CD4-positive, CD25-positive, alpha-beta regulatory T cell (primary cell): Measurements from ENCODE around the gene IL1RAP. TPM values are rescaled to one million over a fixed set of nuclear protein-coding genes. Genes with fewer than 3 reads are reported as not detected.

Source experiments
- ATAC-seq, 2 donors: fragments of 150-1000 bp; cut with Tn5 transposase; one replicate each; pipeline ENCODE4 v1.10.0; 2021; ENCODE audit warnings: low read depth in 2 of 2, moderate number of reproducible peaks in 2 of 2, moderate library complexity in 1 of 2
- DNase-seq, 3 donors: peaks; one replicate each; pipeline versions ENCODE4 v3.0.0 to v3.0.0-alpha.2; 2012 to 2022; ENCODE audit warnings: mixed read lengths in 1 of 3
- H3K27ac ChIP-seq: one replicate; pipeline ENCODE4 v1.7.0; 2013; ENCODE audit warnings: mild to moderate bottlenecking, low read length; ENCODE audit not compliant: insufficient read depth, poor library complexity, severe bottlenecking
- H3K27me3 ChIP-seq: one replicate; pipeline ENCODE4 v1.7.0; 2013; ENCODE audit warnings: low read length; ENCODE audit not compliant: control insufficient read depth, insufficient read depth
- H3K36me3 ChIP-seq: one replicate; pipeline ENCODE4 v1.7.0; 2013; ENCODE audit warnings: mild to moderate bottlenecking, low read length, moderate library complexity; ENCODE audit not compliant: control insufficient read depth, insufficient read depth
- H3K4me1 ChIP-seq: 2 replicates; pipeline ENCODE4 v1.7.0; 2013; ENCODE audit warnings: mild to moderate bottlenecking, low read length; ENCODE audit not compliant: insufficient read depth, control insufficient read depth, poor library complexity, severe bottlenecking
- H3K4me3 ChIP-seq: one replicate; pipeline ENCODE4 v1.7.0; 2013; ENCODE audit warnings: low read depth, mild to moderate bottlenecking, low read length, moderate library complexity
- H3K9me3 ChIP-seq, 2 experiments: 1 replicate in 1 of 2; 2 replicates in 1 of 2; pipeline ENCODE4 v1.7.0; 2013; ENCODE audit warnings: low read length in 2 of 2, mild to moderate bottlenecking in 1 of 2, moderate library complexity in 1 of 2; ENCODE audit not compliant: control insufficient read depth in 2 of 2
- H3K27ac Mint-ChIP-seq, 3 donors: one replicate each; pipeline ENCODE4 v1.8.0; 2020 to 2022; ENCODE audit warnings: mild to moderate bottlenecking in 3 of 3, mixed read lengths in 3 of 3, moderate library complexity in 2 of 3
- H3K27me3 Mint-ChIP-seq: one replicate; pipeline ENCODE4 v1.8.0; 2022; ENCODE audit warnings: mild to moderate bottlenecking, mixed read lengths
- H3K36me3 Mint-ChIP-seq: one replicate; pipeline ENCODE4 v1.8.0; 2020; ENCODE audit warnings: mixed read lengths
- H3K4me1 Mint-ChIP-seq, 4 donors: one replicate each; pipeline ENCODE4 v1.8.0; 2020 to 2022; ENCODE audit warnings: mixed read lengths in 4 of 4, mild to moderate bottlenecking in 1 of 4
- H3K4me3 Mint-ChIP-seq, 4 donors: one replicate each; pipeline ENCODE4 v1.8.0; 2020 to 2022; ENCODE audit warnings: mild to moderate bottlenecking in 4 of 4, mixed read lengths in 4 of 4, moderate library complexity in 3 of 4
- H3K9me3 Mint-ChIP-seq, 7 donors: one replicate each; pipeline ENCODE4 v1.8.0; 2020 to 2022; ENCODE audit warnings: mixed read lengths in 7 of 7, mild to moderate bottlenecking in 3 of 7, moderate library complexity in 2 of 7
- polyA plus RNA-seq, 4 donors: library from polyadenylated mRNA; unstranded; fragments of 300-500 nt; fragmentation: Illumina TruSeq; gene quantifications; one replicate each; pipeline ENCODE4 v1.2.3, GENCODE V29; 2021
- total RNA-seq: library from RNA; stranded (reverse); gene quantifications from one replicate; pipeline ENCODE4 v1.2.3, GENCODE V29; 2022

IL1RAP gene
- total and polyA plus RNA-seq, 5 donors from 2014 or later = 6.6 to 20.2 (median 7.4) TPM

DNA sequence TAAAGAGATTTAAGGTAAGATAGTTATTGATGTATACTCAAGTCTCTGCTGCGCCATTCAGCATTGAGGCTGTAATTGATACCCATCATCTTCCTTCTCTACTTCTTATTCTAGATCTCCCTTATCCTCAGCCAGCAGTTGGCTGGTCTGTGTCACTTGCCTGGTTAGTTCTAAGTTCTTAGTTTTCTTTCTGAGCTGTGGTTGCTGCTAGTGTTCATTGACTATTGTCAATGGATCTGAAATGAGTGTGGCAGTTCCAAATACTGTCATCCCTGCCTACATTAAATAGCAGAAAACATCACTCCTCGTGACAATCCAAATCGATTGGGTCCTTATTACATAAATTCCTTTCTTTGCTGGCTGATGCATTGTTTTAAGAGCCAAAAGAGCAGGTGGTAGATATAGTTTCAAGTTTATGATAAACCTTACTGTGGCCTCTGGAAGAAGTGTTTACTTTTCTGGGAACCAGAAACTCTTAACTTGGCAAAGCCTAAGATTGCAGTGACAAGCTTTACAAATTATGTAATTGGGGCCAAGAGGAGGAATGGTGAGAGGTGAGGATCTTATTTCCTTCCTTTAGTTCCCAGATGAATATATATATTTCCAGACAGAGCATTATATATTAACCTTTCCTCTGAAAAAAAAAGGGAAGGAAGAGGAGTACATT is 180.6 kb downstream of the IL1RAP start:
- Histone ChIP-seq H3K9me3 (no peaks in the 10 kb centered on the region), H3K27ac (no peak overlapping the region), H3K36me3 (no peaks in the 10 kb centered on the region), H3K4me1 (no peaks in the 10 kb centered on the region), H3K4me3 (no peak overlapping the region), H3K27me3 (peaks cover 2% of the 10 kb centered on the region)
- H3K27ac Mint-ChIP-seq = no peak overlapping the region
- no peaks in the 10 kb centered on the region for H3K4me1 Mint-ChIP-seq
- DNase-seq (no peak), ATAC-seq (no peak)
- H3K27me3 Mint-ChIP-seq = peaks cover 30% of the 10 kb centered on the region
- H3K36me3 Mint-ChIP-seq = no peaks in the 10 kb centered on the region
- H3K9me3 Mint-ChIP-seq = peaks cover 0 to 1% (median 0%) of the 10 kb centered on the region in 7 donors
- no peak overlapping the region for H3K4me3 Mint-ChIP-seq

DNA sequence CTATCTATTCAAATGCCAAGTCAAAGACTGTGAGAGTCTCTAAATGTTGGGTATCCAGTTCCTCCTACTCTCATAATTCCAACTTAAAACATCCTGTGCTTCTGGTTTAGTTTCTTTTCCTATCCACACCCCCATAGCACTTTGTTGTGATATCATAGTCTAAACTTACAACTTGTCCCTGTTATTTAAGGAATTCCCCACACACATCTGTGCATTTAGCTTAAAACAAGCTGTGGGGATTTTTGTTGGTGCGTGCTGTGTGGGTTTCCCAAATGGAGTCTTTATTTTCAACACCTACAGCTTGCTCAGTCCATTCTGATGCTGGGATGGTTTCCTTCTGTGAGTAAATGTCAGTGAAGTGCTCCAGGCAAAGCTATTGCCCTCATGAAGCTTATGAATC is 181.3 kb downstream of the IL1RAP start:
- Histone ChIP-seq H3K27ac (no peak overlapping the region), H3K36me3 (no peaks in the 10 kb centered on the region), H3K27me3 (peaks cover 5% of the 10 kb centered on the region), H3K4me3 (no peak overlapping the region), H3K9me3 (no peaks in the 10 kb centered on the region), H3K4me1 (no peaks in the 10 kb centered on the region)
- no peak overlapping the region for H3K27ac Mint-ChIP-seq
- H3K36me3 Mint-ChIP-seq = no peaks in the 10 kb centered on the region
- ATAC-seq (no peak), DNase-seq (no peak)
- H3K4me1 Mint-ChIP-seq = no peaks in the 10 kb centered on the region
- H3K9me3 Mint-ChIP-seq = peaks cover 0 to 1% (median 0%) of the 10 kb centered on the region in 7 donors
- H3K4me3 Mint-ChIP-seq = no peak overlapping the region
- peaks cover 34% of the 10 kb centered on the region for H3K27me3 Mint-ChIP-seq

DNA sequence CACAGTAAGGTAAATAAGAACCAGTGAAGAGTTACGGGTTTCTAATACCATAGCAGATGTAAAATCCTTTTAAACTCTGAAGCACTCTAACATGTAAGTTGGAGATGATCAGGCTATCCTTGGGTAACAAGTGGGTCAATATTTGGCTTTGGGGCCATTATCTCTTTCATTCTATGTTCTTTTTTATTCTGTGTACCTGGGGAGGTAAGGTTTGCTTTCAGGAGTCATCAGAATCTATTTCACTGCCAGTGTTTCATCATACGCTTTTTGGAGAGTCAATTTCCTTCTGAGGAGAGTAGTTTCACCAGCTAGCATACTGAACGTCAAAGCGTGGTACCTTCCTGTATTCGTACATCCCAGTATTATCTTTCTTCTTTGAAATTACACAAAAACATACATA is 182.1 kb downstream of the IL1RAP start:
- H3K27me3 ChIP-seq = peaks cover 5% of the 10 kb centered on the region
- H3K27ac Mint-ChIP-seq = no peak overlapping the region

DNA sequence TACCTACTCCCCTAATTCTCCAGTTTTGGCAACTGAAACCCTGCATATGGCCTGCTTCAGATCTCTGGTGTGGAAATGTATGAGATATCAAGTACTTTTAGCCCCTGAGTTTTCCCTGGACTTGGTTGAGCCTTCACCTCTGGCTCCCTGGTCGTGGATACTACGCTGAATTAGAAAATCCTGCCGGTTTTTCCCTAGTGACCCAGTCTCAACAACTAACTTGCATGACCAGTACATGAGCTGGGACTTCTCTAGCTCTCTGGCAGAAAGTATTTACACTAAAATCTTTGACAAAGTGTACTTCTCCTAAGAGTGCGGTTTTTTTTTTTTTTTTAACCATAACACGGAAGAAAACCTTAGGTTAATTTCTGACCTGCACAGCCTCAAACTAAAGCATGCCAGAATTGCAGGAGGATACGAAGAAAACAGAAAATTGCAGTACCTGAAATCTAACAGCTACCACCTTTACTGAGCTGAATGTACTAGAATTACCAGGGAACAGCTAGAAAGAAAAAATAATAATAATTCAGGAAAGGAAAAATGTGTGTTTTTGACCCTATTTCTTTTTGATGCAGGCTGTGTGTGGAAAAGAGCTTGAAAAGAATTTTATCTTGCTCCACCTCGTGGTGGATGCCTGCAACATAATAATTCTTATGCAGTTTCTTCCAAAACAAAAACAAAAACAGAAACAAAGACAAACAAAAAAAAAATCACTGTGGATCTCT is 183.1 kb downstream of the IL1RAP start:
- H3K36me3 Mint-ChIP-seq = no peaks in the 10 kb centered on the region

More for the DNA sequence above, 182.1 kb downstream of the IL1RAP start:
- no peak overlapping the region for H3K4me3 ChIP-seq
- H3K4me1 ChIP-seq = no peaks in the 10 kb centered on the region
- no peaks in the 10 kb centered on the region for H3K36me3 ChIP-seq
- no peak for ATAC-seq
- Mint-ChIP-seq H3K27me3 (peaks cover 39% of the 10 kb centered on the region), H3K36me3 (no peaks in the 10 kb centered on the region), H3K4me3 (no peak overlapping the region), H3K9me3 (peaks cover 0 to 1% (median 0%) of the 10 kb centered on the region in 7 donors), H3K4me1 (no peaks in the 10 kb centered on the region)
- H3K27ac ChIP-seq = no peak overlapping the region
- DNase-seq = no peak
- no peaks in the 10 kb centered on the region for H3K9me3 ChIP-seq

DNA sequence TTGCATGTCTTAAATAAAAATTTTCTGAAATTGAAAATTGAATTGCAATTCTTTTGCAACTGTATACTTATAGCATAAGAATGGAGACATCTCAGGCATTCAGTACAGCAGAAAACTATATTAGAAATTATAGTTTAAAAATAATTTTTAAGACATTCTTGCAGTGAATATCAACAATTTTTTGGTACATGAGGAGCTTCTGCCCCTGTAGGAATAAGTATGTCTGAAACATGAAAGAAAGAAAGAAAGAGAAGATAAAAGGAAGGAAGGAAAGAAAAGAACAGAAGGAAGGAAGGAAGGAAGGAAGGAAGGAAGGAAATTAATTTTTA is 183.6 kb downstream of the IL1RAP start:
- H3K27me3 ChIP-seq = peaks cover 7% of the 10 kb centered on the region
- H3K36me3 ChIP-seq = no peaks in the 10 kb centered on the region
- peaks cover 44% of the 10 kb centered on the region for H3K27me3 Mint-ChIP-seq
- no peaks in the 10 kb centered on the region for H3K36me3 Mint-ChIP-seq
- no peak overlapping the region for H3K27ac Mint-ChIP-seq
- no peak overlapping the region for H3K27ac ChIP-seq
- H3K4me3 ChIP-seq = no peak overlapping the region
- no peaks in the 10 kb centered on the region for H3K4me1 Mint-ChIP-seq
- peaks cover 0 to 1% (median 0%) of the 10 kb centered on the region in 7 donors for H3K9me3 Mint-ChIP-seq
- DNase-seq (no peak), ATAC-seq (no peak)
- no peaks in the 10 kb centered on the region for H3K9me3 ChIP-seq
- H3K4me3 Mint-ChIP-seq = no peak overlapping the region
- H3K4me1 ChIP-seq = no peaks in the 10 kb centered on the region

More for the DNA sequence above, 183.1 kb downstream of the IL1RAP start:
- Mint-ChIP-seq H3K9me3 (peaks cover 0 to 1% (median 0%) of the 10 kb centered on the region in 7 donors), H3K4me3 (no peak overlapping the region), H3K27ac (peak overlapping the region in 1 of 3 donors; percentile 10), H3K4me1 (no peaks in the 10 kb centered on the region), H3K27me3 (peaks cover 39% of the 10 kb centered on the region)
- peak in 2 of 3 donors; percentile 5 to 44 for DNase-seq
- no peaks in the 10 kb centered on the region for H3K36me3 ChIP-seq
- H3K4me3 ChIP-seq = no peak overlapping the region
- no peaks in the 10 kb centered on the region for H3K4me1 ChIP-seq
- no peaks in the 10 kb centered on the region for H3K9me3 ChIP-seq
- no peak for ATAC-seq
- peaks cover 7% of the 10 kb centered on the region for H3K27me3 ChIP-seq
- no peak overlapping the region for H3K27ac ChIP-seq

DNA sequence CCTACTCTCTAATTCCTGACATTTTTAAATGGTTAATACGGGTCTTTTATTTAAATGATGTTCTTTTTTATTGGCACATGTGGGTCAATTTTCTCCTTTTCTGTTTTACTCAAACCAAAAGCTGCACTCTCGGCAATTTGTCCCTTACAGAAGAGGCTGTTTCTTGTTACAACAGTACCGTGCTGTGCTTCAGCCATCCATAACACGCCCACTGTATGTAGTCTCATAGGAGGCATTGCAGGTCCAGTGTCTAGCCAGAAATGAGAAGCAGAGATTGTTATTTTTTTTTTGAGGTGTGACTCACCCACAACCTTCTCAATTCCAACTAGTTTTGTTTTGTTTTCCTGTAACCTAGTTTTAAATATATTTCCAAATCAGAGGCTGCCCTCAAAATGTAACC is 184.0 kb downstream of the IL1RAP start:
- ATAC-seq (no peak), DNase-seq (no peak)
- Histone ChIP-seq H3K9me3 (no peaks in the 10 kb centered on the region), H3K27me3 (peaks cover 7% of the 10 kb centered on the region), H3K36me3 (no peaks in the 10 kb centered on the region), H3K4me1 (no peaks in the 10 kb centered on the region), H3K27ac (no peak overlapping the region), H3K4me3 (no peak overlapping the region)
- Mint-ChIP-seq H3K4me1 (no peaks in the 10 kb centered on the region), H3K27ac (no peak overlapping the region), H3K36me3 (no peaks in the 10 kb centered on the region), H3K27me3 (peaks cover 45% of the 10 kb centered on the region), H3K9me3 (peaks cover 0 to 1% (median 0%) of the 10 kb centered on the region in 7 donors), H3K4me3 (no peak overlapping the region)

DNA sequence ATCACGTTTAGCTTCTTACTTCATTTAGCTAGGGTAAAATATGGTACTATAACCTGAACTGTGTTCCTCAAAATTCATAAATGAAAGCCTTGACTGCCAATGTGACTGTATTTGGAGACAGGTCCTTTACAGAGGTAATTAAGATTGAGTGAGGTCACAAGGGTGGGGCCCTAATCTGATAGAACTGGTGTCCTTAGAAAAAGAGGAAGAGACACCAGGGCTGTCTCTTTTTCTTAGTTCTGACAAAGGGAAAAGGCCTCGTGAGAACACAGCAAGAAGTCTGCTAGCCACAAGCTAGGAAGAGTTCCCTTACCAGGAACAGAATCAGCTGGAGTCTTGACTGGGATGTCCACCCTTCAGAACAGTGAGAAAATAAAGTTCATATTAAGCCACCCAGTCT is 185.9 kb downstream of the IL1RAP start:
- no peaks in the 10 kb centered on the region for H3K36me3 Mint-ChIP-seq
- peaks cover 10% of the 10 kb centered on the region for H3K27me3 ChIP-seq
- H3K4me3 ChIP-seq = no peak overlapping the region
- no peaks in the 10 kb centered on the region for H3K4me1 ChIP-seq
- no peak for DNase-seq
- H3K27ac ChIP-seq = no peak overlapping the region
- ATAC-seq = no peak
- H3K9me3 Mint-ChIP-seq = no peaks in the 10 kb centered on the region
- no peak overlapping the region for H3K27ac Mint-ChIP-seq
- no peaks in the 10 kb centered on the region for H3K9me3 ChIP-seq
- no peak overlapping the region for H3K4me3 Mint-ChIP-seq
- peaks cover 45% of the 10 kb centered on the region for H3K27me3 Mint-ChIP-seq
- no peaks in the 10 kb centered on the region for H3K4me1 Mint-ChIP-seq
- H3K36me3 ChIP-seq = no peaks in the 10 kb centered on the region

DNA sequence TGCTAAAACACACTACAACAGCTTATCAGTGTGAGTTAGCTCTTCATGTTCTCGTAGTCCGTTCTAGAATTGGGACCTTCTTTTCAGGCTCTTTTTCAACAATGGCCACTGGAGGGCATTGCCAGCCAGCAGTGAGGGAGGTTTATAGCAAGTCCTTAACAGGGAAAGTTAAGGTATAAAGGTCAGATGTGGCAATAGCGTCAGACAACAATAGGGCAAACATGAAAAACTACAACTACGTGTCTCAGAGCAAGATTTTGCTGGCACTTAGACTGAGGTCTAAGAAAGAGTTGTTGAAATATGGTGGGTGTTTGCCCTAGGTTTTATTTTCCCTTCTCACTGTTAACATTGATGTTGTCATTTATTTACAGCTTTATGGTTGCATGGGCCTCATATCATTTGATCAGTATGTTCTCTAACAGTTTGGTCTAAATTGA is 187.2 kb downstream of the IL1RAP start:
- no peaks in the 10 kb centered on the region for H3K9me3 Mint-ChIP-seq
- H3K36me3 Mint-ChIP-seq = no peaks in the 10 kb centered on the region
- Histone ChIP-seq H3K27ac (no peak overlapping the region), H3K27me3 (peaks cover 12% of the 10 kb centered on the region), H3K36me3 (no peaks in the 10 kb centered on the region), H3K9me3 (no peaks in the 10 kb centered on the region), H3K4me1 (no peaks in the 10 kb centered on the region), H3K4me3 (no peak overlapping the region)
- ATAC-seq (no peak), DNase-seq (peak in 1 of 3 donors; percentile 25)
- no peak overlapping the region for H3K4me3 Mint-ChIP-seq
- no peaks in the 10 kb centered on the region for H3K4me1 Mint-ChIP-seq
- H3K27ac Mint-ChIP-seq = no peak overlapping the region
- H3K27me3 Mint-ChIP-seq = peaks cover 41% of the 10 kb centered on the region
